ENCODE results near the gene EMP2. TPM values are rescaled to one million over a fixed set of nuclear protein-coding genes. Genes with fewer than 3 reads are reported as not detected.

The EMP2 gene
- total RNA-seq, 2 experiments from 2014 or later, result not detected

DNA sequence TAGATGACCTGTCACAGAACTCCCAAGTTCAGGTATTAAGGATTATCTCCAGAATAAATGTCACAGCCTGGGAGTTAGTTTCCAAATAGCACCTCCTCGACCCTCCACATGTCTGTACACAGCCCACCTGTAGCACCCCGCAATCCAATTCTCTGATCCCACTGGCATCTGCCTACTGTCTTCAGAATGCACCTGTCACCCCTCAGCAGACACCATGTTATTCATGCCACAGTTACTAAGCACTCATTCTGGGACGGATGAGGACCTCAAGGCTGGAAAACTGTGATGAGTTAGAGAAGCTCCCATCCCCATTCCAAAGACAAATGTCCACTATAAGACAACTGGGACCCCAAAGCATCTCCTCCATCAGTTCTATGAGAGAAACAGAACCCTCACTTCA is 7.8 kb downstream of the EMP2 start:
- intact Hi-C loops (cut with micrococcal nuclease; ENCODE audit: unreplicated experiment), result no loop called here
- POLR2A ChIA-PET, result no interaction called here

DNA sequence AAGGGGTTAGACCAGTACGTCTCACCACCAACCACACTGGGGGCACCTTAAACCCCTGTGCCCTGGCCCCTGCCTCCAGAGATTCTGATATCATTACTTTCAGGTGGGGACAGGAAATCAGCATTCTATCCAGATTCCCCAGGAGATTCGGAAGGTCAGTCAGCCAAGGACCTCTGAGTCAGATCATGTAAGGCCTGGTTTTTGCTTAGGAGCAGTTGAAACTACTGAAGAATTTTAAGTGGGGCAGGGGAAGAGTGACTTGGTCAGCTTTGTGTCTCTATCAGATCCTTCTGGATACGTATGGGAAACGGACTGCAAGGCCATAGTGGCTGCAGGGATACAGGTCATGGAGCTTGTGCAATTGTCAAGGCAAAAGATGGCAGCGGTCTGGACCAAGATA is 9.0 kb downstream of the EMP2 start:
- Histone ChIP-seq H3K4me2 (ENCODE audit: low read length) (no peak overlapping the region), H2AFZ (ENCODE audit: low read length) (no peak overlapping the region), H3K9me2 (ENCODE audit: insufficient read depth, low read length) (no peaks in the 10 kb centered on the region), H3K4me1 (ENCODE audit: insufficient read depth, low read length, poor library complexity, severe bottlenecking) (no peaks in the 10 kb centered on the region), H3K9me3 (ENCODE audit: low read length) (no peaks in the 10 kb centered on the region), H3K4me3 (ENCODE audit: low read depth, low read length, poor library complexity, severe bottlenecking) (no peak overlapping the region), H4K20me1 (ENCODE audit: insufficient read depth, low read length) (no peaks in the 10 kb centered on the region), H3K79me2 (ENCODE audit: insufficient read depth, low read depth, low read length) (no peaks in the 10 kb centered on the region), H3K36me3 (ENCODE audit: insufficient read depth, low read length) (no peaks in the 10 kb centered on the region), H3K27ac (ENCODE audit: low read depth, low read length, poor library complexity, severe bottlenecking) (no peak overlapping the region)
- ChIA-PET POLR2A (no interaction called here), CTCF (ENCODE audit: unreplicated experiment) (no interaction called here)
- intact Hi-C loops (cut with micrococcal nuclease; ENCODE audit: unreplicated experiment), result no loop called here
- no TSS peak for BruUV-seq (replicated peaks)
- DNase-seq (ENCODE audit: low spot score), result no peak
- TF ChIP-seq EZH2phosphoT487 (IDR thresholded peaks at IDR 0.05; ENCODE audit: borderline replicate concordance, low read depth, low read length), result no peak
- TF ChIP-seq CTCF (conservative IDR thresholded peaks at IDR 0.05; ENCODE audit: low read length), result no peak

More for the DNA sequence above, 7.8 kb downstream of the EMP2 start:
- Histone ChIP-seq H3K4me1 (ENCODE audit: insufficient read depth, low read length, poor library complexity, severe bottlenecking) (no peaks in the 10 kb centered on the region), H3K36me3 (ENCODE audit: insufficient read depth, low read length) (no peaks in the 10 kb centered on the region), H3K9me2 (ENCODE audit: insufficient read depth, low read length) (no peaks in the 10 kb centered on the region), H3K27ac (ENCODE audit: low read depth, low read length, poor library complexity, severe bottlenecking) (no peak overlapping the region), H3K4me2 (ENCODE audit: low read length) (no peak overlapping the region), H3K9me3 (ENCODE audit: low read length) (no peaks in the 10 kb centered on the region), H3K4me3 (ENCODE audit: low read depth, low read length, poor library complexity, severe bottlenecking) (no peak overlapping the region), H4K20me1 (ENCODE audit: insufficient read depth, low read length) (no peaks in the 10 kb centered on the region), H2AFZ (ENCODE audit: low read length) (no peak overlapping the region), H3K79me2 (ENCODE audit: insufficient read depth, low read depth, low read length) (no peaks in the 10 kb centered on the region)
- BruUV-seq (replicated peaks), result no TSS peak
- no peak for DNase-seq (ENCODE audit: low spot score)
- TF ChIP-seq EZH2phosphoT487 (IDR thresholded peaks at IDR 0.05; ENCODE audit: borderline replicate concordance, low read depth, low read length) (no peak), CTCF (conservative IDR thresholded peaks at IDR 0.05; ENCODE audit: low read length) (no peak)
- CTCF ChIA-PET (ENCODE audit: unreplicated experiment), result no interaction called here

DNA sequence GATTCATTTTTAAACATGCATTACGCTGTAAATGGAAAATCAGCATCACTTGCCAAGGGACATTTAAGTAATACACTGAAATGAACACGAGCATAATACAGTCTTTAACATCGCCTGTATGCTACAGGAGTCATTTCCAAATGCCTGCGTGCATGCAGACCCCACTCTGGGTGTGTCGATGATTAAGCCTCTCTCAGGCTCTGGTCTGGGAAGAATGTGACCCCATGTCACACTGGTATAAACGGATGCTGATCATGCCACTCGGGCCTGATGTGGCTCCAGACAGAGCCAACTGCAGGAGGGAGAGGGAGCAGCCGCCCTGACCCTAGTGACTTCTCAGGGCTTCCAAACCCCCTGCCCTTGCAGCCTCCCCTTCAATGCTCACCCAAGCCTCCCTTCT is 10.8 kb downstream of the EMP2 start:
- intact Hi-C loops (cut with micrococcal nuclease; ENCODE audit: unreplicated experiment), result no loop called here

More for the DNA sequence above, 10.8 kb downstream of the EMP2 start:
- no peak for TF ChIP-seq CTCF (conservative IDR thresholded peaks at IDR 0.05; ENCODE audit: low read length)
- no peak for TF ChIP-seq EZH2phosphoT487 (IDR thresholded peaks at IDR 0.05; ENCODE audit: borderline replicate concordance, low read depth, low read length)
- no TSS peak for BruUV-seq (replicated peaks)
- DNase-seq (ENCODE audit: low spot score), result no peak
- Histone ChIP-seq H3K9me3 (ENCODE audit: low read length) (no peaks in the 10 kb centered on the region), H2AFZ (ENCODE audit: low read length) (no peak overlapping the region), H3K4me1 (ENCODE audit: insufficient read depth, low read length, poor library complexity, severe bottlenecking) (no peaks in the 10 kb centered on the region), H3K9me2 (ENCODE audit: insufficient read depth, low read length) (no peaks in the 10 kb centered on the region), H3K27ac (ENCODE audit: low read depth, low read length, poor library complexity, severe bottlenecking) (no peak overlapping the region), H3K4me3 (ENCODE audit: low read depth, low read length, poor library complexity, severe bottlenecking) (no peak overlapping the region), H3K79me2 (ENCODE audit: insufficient read depth, low read depth, low read length) (no peaks in the 10 kb centered on the region), H3K4me2 (ENCODE audit: low read length) (no peak overlapping the region), H4K20me1 (ENCODE audit: insufficient read depth, low read length) (no peaks in the 10 kb centered on the region), H3K36me3 (ENCODE audit: insufficient read depth, low read length) (no peaks in the 10 kb centered on the region)
- ChIA-PET POLR2A (no interaction called here), CTCF (ENCODE audit: unreplicated experiment) (no interaction called here)

Data from OCI-LY7 (cell line).